Thyroid gland (tissue), 4 donors: ENCODE measurements around the gene CREG2.

Experiments used
- POLR2A ChIP-seq, 2 donors: fragments of 450-650 bp; IDR thresholded peaks; one replicate each; pipeline ENCODE4 v1.6.1; 2017; ENCODE audit warnings: antibody characterized with exemption in 2 of 2, mild to moderate bottlenecking in 2 of 2, moderate library complexity in 1 of 2
- TF ChIP-seq, protein P1 (sequence below), 6 experiments: fragments of 200-600 bp in 3 of 6; fragments of 450-650 bp in 3 of 6; sonication (generic) in 3 of 6; IDR thresholded peaks; one replicate each; pipeline ENCODE4 v1.5.1; 2016 to 2019; ENCODE audit warnings: antibody characterized with exemption in 6 of 6, mild to moderate bottlenecking in 2 of 6, inconsistent platforms in 1 of 6, moderate library complexity in 1 of 6

DNA sequence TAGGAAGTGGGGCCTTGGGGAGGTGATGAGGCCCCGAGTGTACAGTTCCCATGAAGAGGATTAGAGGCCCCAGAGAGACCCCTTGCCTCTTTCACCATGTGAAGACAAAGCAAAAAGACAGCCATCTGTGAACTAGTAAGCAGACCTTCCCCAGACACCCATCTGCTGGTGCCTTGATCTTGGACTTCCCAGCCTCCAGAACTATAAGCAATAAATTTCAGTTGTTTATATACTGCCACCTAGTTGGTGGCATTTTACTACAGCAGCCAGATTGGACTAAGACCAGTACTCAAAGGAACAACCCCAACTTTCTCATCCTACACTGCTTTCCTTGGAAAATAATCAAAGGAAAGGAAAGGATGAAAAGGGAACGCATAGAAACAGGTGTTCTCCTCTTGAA, 27.9 kb upstream of the CREG2 start:
- TF ChIP-seq, protein P1, sequence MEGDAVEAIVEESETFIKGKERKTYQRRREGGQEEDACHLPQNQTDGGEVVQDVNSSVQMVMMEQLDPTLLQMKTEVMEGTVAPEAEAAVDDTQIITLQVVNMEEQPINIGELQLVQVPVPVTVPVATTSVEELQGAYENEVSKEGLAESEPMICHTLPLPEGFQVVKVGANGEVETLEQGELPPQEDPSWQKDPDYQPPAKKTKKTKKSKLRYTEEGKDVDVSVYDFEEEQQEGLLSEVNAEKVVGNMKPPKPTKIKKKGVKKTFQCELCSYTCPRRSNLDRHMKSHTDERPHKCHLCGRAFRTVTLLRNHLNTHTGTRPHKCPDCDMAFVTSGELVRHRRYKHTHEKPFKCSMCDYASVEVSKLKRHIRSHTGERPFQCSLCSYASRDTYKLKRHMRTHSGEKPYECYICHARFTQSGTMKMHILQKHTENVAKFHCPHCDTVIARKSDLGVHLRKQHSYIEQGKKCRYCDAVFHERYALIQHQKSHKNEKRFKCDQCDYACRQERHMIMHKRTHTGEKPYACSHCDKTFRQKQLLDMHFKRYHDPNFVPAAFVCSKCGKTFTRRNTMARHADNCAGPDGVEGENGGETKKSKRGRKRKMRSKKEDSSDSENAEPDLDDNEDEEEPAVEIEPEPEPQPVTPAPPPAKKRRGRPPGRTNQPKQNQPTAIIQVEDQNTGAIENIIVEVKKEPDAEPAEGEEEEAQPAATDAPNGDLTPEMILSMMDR (IDR thresholded peaks at IDR 0.05) = no peak
- no peak for TF ChIP-seq POLR2A (IDR thresholded peaks at IDR 0.05)
